GM21717 (cell line): ENCODE data around the gene WDR86.

Source experiments
- ATAC-seq: cut with Tn5 transposase; IDR thresholded peaks from one replicate; pipeline ENCODE4 v1.9.1; 2021; ENCODE audit warnings: mild to moderate bottlenecking, moderate library complexity; ENCODE audit not compliant: unreplicated experiment

WDR86 gene

DNA sequence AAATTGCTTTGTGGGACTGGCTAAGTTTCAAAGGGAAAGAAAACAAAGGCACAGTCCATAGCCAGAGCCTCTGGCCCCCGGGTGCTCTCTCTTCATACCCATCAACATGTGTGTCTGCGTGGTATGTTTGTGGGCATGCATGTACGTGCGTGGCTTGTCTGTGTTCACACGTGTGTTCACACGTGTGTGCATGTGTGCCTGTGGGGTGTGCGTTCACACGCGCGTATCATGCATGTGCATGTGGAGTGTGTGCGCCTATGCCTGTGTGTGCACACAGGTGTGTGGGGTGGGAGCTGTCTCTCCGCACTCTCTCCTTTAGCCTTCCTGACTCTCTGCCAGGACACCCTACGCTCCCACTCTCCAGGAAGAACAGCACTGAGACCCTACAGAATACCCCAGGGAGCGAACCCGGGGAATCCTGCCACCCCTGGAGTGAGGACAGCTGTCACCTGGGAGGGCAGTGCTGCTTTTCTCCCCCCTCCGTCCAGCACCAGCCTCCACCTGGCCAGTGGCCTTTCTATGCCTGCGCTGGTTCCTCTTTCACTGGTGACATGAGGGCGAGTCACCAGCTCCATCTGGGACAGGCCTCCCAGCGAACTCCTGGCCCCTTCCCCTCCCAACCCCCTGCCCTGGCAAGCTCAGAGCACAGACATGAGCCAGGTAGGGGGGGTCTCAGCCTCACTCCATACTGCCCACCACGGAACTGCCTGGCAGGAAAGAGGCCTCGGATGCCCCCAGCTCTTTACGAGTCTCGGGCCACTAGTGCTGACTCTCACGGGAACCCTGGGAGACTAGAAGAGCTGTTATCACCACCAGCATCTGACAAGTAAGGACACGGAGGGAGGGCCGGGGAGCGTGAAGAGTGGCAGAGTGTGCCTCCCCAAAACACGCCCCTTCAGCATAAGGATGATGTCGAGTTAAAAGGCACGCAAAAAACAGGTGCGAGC, 16.5 kb downstream of the WDR86 start:
- ATAC-seq, result no peak

DNA sequence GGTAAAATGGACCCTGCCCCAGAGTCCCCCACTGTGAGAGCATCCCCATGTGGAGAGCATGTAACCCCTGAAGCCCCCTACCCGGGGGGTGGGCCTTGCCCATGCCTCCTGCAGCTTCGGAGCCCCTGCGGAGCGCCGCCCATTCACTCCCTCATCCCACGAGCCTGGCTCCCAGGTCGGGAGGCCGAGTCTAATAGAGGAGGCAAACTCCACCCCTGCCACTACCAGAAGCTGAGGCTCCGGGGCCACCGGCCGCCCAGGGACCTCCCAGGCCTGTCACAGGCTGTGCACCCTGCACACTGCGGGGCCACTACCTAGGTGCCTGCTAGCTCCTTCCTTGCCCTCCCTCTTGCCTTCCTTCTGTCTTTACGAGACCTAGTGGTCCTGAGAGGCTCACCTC, 17.4 kb downstream of the WDR86 start:
- no peak for ATAC-seq

DNA sequence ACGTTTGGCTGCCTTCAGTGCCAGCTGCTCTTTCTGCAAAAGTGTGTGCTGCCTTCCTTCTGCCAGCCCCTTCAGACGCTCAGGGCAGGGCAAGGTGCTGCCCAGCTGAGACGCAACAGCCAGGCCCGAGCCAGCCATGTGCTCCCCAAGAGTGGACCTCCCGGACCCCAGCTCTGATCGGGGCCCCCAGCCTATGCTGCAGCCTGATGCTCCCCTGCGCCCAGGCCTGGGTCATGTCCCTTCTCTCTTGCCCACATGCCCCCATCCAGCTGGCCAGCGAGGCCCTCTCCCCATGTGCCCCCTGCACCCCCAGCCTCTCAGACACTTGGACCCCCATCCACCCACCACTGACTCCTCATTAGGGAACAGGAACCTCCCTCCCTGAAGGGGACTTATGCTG, 17.8 kb downstream of the WDR86 start:
- ATAC-seq, result no peak

DNA sequence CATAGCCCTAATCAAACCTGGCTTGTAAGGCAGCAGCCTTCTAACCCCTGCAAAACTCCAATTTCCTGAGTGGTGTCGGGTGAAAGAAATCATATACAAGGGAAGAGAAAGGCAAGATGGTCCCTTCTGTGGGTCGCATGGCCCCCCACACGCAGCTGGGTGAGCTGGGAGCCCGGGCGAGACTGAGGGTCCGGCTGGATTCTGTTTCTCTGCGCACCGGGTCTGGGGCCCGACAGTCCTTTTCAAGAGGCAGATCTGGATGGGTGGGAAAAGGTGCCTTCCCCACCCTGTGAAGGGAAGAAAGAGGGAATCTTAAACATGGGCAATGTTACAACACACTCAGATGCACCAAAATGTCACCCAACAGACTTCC, 18.5 kb downstream of the WDR86 start:
- no peak for ATAC-seq

DNA sequence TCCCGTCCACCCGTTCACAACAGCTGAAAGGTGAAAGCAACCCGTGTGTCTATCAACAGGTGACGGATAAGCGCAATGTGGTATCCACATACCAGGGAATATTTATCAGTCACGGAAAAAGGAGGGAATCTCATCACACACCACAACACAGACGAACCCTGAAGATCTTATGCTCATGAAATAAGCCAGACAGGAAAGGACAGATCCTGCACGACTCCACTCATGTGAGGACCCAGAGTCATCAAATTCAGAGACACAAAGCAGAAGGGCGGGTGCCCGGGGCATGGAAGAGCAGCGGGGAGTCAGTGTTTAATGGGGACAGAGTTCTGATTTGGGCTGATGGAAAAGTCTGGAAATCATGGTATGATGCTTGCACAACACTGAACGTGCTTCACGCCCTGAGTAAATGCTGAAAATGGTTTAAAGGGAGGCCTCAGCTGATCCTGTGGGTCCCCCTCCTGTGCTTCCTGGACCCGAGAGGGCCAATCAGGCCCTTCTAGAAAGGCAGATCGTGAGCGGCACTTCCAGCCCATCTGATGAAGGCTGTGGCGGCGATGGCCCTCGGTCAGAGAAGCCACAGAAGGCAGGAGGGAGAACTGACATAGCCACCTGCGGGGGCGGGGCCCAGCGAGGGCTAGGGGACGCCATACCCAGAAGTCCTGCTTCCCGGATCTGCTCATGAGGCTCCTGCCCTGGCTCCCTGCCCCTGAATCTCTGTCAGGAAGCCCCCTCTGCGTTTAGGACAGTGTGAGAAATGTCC, 19.1 kb downstream of the WDR86 start:
- no peak for ATAC-seq

DNA sequence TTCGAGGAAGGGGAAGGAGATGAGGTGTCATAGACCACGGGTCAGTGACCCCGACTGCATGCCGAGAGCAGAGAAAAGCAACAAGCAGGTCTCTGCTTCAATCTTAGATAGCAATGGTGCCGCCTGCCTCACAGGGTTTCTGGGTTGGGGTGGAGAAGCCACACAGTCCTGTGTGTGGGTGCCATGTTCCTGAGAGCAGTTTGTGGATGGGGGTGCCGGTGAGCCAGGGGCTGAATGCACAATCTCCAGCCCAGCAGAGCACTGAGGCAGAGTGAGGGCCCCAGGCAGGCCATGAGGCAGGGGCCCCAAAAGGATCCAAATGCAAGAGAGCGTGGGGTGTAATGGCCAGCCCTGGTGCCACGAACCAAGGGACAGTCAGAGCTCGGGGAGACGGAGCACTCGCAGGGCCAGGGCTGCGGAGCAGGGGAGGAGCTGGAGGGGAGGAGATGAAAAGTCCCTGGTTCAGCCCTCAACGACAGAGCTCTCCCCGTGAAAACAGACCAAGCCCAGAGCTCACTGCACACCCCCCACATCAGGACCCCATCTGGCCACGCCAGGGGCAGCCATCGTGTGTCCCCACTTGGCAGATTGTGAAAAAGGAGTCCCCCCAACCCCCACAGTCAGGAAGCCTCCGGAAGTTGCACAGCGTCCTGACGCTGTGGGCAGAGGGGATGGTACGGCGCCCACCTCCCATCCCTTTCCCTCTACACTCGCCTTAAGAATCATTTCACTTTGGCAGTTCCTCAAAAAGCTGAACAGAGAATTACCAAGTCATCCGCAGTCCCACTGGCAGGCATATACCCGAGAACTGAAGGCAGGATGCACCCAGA, 19.9 kb downstream of the WDR86 start:
- no peak for ATAC-seq

DNA sequence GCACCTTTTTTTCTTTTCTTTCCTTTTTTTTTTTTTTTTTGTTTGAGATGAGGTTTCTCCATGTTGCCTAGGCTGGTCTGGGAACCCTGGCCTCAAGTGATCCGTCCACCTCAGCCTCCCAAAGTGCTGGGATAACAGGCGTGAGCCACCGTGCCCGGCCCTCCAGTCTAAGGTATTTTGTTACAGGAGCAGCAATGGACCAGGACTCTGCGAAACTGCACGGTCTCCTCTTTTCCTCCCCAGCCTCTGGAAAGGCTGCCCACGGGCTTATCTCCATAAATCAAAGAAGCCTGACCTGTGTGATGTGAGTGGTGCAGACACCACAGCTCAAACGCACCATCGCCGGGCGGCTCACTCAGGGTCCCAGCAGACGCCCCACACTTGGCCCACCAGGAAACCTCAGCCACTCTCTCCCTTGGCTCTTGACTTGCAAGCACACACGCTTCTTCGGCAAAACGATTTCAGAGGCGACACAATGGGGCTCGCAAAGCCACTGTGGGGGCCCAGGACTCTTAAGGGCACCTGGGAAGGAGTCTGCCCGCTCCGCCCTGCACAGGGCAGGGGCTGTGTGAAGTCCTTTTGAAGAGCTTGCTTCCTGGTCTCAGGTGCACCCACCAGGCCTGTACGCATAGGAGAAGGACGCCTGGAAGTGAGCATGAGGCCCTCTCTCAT, 20.6 kb downstream of the WDR86 start:
- ATAC-seq, result no peak

DNA sequence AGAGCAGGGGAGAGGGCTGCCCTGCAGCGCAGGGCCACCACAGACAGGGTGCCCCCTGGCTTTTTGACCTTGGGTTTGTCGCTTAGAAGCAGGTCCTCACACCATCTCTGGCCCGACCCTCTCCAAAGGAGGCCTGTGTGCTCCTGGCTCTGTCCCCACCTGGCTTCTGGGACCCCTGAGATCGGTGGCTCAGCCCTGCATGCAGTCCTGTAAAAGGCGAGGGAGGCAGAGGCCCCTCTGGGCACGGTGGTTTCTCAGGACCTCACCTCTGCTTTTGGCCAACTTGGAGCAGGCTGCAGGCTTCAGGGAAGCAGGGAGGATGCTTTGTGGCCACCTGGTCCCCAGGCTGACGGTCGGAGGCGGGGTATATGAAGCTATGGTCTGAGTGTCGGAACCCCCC, 21.4 kb downstream of the WDR86 start:
- ATAC-seq, result no peak

DNA sequence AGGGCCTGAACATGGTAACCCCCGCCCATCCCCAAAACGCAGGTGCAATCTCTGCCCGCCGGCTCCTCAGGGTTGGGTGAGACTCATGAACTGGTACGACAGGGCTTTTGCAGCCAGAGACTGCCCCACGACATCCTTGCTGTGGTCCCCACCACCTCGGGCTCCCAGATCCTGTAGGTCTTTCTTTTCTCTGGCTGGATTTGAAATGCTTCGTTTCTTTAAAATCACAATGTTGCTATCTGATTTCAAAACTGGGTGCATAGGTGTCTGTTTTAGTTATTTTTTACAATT, 21.9 kb downstream of the WDR86 start:
- ATAC-seq, result no peak

DNA sequence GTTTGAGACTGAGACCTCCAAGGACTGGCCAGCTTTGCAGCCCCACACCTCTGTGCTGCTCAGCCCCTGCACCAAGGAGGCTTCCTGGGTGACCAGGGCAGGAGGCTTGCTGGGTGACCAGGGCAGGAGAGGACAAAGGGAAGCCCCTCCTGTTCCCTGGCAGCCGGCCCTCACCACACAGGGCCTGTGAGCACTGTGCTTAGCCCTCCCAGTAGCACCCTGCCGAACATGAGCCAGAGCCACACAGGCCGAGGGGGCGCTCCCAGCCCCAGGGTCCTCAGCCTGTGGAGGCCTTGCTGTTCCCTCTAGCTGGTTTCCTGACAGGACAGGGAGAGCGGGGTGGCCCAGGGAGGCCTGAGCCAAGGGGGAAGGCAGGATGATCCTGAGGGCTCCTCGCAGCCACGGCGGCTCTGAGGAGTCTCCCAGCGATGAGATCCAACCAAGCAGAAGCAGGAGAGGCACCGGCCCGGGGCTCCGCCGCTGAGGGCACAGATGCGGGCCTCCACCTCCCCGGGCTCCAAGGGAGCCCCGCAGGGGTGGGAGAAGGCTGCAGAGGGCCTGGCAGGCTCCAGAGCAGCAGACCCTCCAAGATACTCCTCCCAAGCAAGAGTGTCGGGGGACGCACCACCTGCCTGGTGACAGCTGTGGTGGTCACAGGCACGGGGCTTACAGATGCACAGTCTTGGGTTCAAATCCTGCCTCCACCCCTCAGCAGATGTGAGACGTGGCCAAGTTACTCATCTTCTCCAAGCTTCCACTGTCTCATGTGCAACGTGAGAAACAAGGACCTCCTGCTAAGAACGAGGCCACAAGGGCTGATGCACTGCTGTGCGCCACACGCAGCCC, 22.5 kb downstream of the WDR86 start:
- no peak for ATAC-seq

DNA sequence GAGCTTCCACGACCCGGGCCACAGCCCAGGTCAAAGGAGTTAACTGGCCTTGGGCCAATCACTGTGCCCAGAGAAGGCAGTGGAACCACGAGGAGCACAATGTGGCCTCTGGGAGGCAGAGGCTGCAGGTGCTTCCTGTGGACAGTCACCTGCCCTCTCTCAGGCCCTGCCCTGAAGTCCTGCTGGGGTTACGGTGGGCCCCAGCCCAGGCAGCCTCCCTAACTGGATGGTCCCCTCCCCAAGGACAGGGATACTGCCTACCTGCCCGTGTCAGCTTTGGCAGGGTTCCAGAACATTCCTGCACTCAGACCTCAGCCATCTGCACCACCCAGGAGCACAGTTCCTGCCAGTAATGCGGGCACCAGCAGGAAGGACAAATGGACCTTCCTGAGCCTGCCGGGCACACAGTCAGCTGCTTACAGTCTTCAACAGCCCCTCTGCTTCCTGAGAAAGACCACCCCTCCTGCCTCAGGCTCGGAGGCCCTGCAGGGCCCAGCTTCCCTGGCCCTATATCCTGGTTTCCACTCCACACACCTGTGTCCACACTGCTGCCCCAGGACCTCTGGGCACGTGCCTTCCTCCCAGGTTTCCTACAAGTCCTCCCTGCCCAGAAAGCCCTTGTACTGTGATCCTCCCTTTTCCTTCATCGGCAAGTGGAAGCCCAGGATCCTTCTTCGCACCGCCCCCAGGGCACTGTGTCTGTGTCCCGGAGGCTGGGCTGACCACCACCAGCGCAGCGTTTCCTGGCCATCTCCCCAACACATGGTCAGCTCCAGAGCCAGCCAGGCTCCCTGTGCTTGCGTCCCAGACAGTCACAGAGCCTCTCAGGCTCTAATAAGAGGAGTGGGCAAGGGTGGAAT, 23.3 kb downstream of the WDR86 start:
- ATAC-seq, result no peak

DNA sequence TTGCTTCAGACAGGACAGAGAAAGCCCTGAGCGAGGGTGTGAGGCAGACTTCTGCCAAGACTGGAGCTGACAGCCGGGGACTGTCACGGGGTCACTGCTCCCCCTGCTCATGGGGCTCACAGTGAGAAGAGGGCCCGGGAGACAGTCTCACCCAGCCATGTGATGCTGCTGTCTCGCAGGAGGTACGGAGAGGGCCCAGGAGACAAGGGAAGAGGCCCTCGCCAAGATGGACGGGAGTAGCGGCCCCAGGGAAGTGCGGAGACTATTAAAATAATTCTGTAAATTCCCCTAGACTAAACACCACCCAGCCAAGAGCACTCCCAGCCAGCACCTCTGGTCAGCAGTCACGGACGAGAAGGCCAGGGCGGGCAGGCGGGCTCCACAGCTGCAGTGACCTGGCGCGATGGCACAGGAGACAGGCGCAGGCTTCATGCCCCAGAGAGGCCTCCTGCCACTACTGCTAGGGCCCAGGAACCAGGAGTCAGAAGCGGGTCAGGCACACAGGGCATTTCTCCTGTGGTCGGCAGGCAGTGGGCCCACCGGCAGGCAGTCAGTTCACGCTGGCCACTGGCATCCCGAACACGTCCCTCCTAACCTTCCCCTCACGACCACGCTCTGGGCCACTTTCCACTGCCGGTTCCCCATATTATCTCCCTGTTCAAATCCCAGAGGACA, 24.1 kb downstream of the WDR86 start:
- ATAC-seq, result no peak

DNA sequence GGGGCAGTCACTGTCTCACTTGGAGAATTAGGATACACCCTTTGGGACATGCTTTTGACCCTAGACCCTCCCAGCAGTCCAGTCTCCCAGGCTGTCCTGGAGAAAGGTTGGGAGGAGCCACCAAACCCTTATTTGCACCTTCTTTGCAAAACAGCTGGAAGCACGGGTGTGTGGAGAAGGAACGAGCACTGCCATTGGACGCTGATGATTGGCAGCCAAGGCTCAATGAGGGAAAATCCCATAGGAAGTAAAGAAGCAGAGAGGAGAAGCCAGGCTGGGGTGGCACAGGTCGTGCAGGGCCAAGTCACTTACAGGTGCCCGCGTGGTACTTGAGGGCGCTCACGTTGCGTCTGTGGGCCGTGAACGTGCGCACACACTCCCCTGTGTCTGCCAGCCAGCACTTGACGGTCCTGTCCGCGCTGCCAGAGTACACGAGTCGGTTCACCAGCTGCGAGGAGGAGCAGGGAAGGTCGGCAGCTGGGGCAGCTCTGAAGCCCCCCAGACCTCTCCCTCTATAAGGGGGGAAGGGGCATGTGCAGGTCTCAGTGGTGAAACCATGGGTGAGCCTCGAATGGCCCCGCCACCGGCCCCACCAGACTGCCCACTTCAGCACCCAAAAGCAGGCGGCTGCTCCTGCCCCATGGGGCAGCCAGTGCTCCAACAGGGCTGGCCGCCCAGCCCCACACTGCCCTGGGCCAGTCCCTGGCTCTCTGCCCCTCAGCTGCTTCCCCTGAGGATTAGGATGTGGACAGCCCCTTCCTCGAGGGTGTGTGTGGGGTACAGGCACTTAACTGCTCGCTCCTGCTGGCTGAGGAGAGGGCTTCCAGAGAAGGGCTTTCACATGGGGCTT, 24.8 kb downstream of the WDR86 start:
- no peak for ATAC-seq

DNA sequence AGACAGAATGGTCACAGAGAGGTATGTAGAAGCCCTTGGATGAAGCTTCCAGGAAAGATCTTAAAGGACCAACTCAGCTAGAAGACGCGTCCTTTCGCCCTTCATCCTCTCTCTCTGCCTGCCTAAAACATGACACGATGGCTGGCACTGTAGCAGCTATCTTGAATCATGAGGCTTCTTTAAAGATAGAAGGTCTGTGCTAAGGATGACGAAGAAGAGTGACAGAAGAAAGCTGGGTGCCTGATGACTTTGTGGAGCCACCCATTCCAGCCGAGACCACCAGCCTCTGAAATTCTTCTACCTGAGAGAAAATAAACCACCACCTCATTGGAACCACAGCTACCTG, 25.5 kb downstream of the WDR86 start:
- ATAC-seq, result no peak

DNA sequence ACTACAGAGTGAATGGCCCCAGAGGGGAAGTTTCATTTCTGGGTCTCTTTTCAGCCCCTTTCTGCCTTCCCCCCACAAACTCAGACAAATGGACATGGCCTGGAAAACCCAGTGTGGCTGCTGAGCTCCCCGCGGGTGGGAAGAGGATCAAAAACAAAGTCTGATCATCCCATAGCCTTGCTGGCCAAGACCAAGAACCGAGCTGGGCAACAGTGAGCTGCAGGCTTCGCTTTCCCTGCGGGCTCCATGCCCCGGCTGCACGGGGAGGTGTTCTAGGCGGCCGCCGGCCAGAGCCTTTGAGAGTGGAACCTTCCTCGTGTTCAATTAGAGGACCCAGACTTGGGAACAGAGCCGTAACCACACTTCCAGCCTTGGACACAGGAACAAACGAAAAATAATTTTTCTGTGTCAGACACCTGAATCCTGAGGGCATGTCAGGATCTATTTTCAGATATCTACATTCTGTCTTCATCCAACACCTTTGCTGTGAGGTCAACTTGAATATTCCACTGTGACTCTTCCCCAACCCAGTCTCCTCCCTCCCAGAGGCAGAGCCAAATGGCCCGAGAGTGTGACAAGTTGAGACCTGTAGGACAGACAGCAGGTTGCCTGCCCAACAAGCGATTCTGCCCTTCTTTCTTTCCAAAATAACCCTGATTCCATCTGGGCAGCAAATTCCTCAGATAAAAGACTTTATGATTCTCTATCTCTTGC, 26.0 kb downstream of the WDR86 start:
- ATAC-seq, result no peak

DNA sequence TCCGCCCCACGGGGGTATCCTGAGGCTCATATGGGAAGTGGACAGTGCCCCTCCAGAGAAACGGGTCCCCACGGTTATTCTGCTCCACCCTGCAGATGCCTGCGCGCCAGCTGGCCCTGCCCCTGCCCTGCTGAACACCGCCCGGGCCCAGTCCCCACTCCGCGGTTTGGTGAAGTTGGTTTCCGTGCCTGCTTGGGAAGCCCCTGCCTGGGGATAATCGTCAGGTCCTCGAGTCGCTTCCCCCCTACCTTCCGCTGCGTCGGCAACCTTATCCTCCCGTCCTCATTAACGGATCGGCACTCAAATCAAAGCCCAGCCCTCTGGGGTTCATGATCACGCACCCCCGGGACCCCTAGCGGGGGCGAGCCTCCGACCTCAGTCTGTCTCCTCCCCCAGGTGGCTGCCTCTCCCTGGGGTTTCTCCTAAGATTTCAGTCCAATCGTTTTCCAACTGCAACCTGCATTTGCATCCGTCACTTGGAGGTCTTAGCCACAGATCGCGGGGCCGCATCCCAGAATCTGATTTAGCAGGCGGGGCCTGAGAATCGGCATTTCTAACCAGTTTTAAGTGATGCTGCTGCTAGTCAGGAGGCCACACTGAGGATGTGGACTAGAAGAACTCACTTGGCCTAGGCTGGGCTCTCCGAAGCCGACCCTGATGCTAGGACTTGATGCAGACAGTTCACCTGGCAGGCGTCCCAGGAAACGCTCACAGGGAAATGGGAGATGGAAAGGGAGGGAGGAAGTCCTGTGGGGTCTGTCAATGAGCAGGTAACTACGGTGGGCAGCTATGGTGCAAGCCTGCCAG, 27.6 kb downstream of the WDR86 start:
- ATAC-seq, result no peak
